ENCODE measurements around the gene EDIL3.

Gene EDIL3

DNA sequence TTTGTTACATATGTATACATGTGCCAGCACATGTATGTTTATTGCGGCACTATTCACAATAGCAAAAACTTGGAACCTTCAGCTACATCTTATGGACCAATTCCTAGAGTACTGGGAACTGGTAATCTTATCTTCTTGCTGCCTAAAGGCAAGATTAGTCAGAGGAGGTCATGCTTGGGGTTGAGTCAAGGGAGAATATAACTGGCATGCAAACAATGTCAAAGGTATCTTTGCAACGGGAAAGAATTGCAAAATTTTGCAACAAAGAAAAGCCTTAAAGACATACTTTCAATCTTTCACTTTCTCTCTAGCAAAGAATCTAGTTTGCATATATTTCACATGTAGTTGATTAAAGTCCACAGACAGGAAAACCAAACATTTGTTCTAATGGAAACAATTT lies 145.2 kb downstream of the EDIL3 start:
- no peak overlapping the region for H3K9ac ChIP-seq (ENCODE audit: low read depth, low read length, poor library complexity)
- H3K18ac ChIP-seq (ENCODE audit: low read length) = no peak overlapping the region
- H3K27ac ChIP-seq (replicated peaks; ENCODE audit: low read length) = no peak overlapping the region
- no peaks in the 10 kb centered on the region for H3K79me1 ChIP-seq (ENCODE audit: low read depth, low read length)
- H3K27me3 ChIP-seq (ENCODE audit: control insufficient read depth in 3 of 3, insufficient read depth in 3 of 3, low read depth in 1 of 3, low read length in 3 of 3) = no peaks in the 10 kb centered on the region
- H2BK120ac ChIP-seq (ENCODE audit: low read depth, low read length) = no peak overlapping the region
- H3K4me1 ChIP-seq (ENCODE audit: control insufficient read depth in 2 of 2, insufficient read depth in 1 of 2, low read depth in 1 of 2, low read length in 2 of 2) = no peaks in the 10 kb centered on the region
- no peak overlapping the region for H3K4ac ChIP-seq (ENCODE audit: low read length)
- H3K9me3 ChIP-seq (replicated peaks in 1 of 2; ENCODE audit: control insufficient read depth in 2 of 2, insufficient read depth in 1 of 2, low read depth in 1 of 2, low read length in 2 of 2) = no peaks in the 10 kb centered on the region
- no peak overlapping the region for H2AK5ac ChIP-seq (ENCODE audit: low read depth, low read length)
- WGBS, 2 donors (ENCODE audit: extremely low coverage in 2 of 2, insufficient read length in 2 of 2, insufficient replicate concordance in 1 of 2) = no CpG with 5 or more reads among the region's 2 CpGs
- no peak overlapping the region for H3K14ac ChIP-seq (ENCODE audit: low read length)
- no peak for DNase-seq (ENCODE audit: low spot score)
- H2BK12ac ChIP-seq (ENCODE audit: low read length) = no peak overlapping the region
- no peak overlapping the region for H4K91ac ChIP-seq (ENCODE audit: low read depth, low read length, poor library complexity)
- no peak overlapping the region for H2BK5ac ChIP-seq (ENCODE audit: low read length)
- no peak overlapping the region for H4K8ac ChIP-seq (ENCODE audit: low read depth, low read length)
- H3K4me2 ChIP-seq (ENCODE audit: insufficient read depth, low read length, poor library complexity, severe bottlenecking) = no peak overlapping the region
- no peak overlapping the region for H2BK15ac ChIP-seq (ENCODE audit: low read length)
- H3K23ac ChIP-seq (ENCODE audit: low read depth, low read length, poor library complexity) = no peak overlapping the region
- no peak overlapping the region for H2AFZ ChIP-seq (ENCODE audit: low read length)
- no peaks in the 10 kb centered on the region for H3K36me3 ChIP-seq (replicated peaks in 1 of 2; ENCODE audit: control insufficient read depth in 2 of 2, insufficient read depth in 2 of 2, low read length in 2 of 2)
- no peak overlapping the region for H3K4me3 ChIP-seq (ENCODE audit: low read length in 2 of 2)

GRCh38 chr5:84237126-84237525 lies 147.6 kb downstream of the EDIL3 start:
- no peaks in the 10 kb centered on the region for H3K9me3 ChIP-seq (replicated peaks in 1 of 2; ENCODE audit: control insufficient read depth in 2 of 2, insufficient read depth in 1 of 2, low read depth in 1 of 2, low read length in 2 of 2)
- DNase-seq (ENCODE audit: low spot score) = no peak
- no peak overlapping the region for H3K4me3 ChIP-seq (ENCODE audit: low read length in 2 of 2)
- no peak overlapping the region for H3K4ac ChIP-seq (ENCODE audit: low read length)
- no peak overlapping the region for H2AK5ac ChIP-seq (ENCODE audit: low read depth, low read length)
- H4K8ac ChIP-seq (ENCODE audit: low read depth, low read length) = no peak overlapping the region
- no peak overlapping the region for H2BK15ac ChIP-seq (ENCODE audit: low read length)
- no peak overlapping the region for H3K27ac ChIP-seq (replicated peaks; ENCODE audit: low read length)
- H3K18ac ChIP-seq (ENCODE audit: low read length) = no peak overlapping the region
- H3K36me3 ChIP-seq (replicated peaks in 1 of 2; ENCODE audit: control insufficient read depth in 2 of 2, insufficient read depth in 2 of 2, low read length in 2 of 2) = no peaks in the 10 kb centered on the region
- H3K79me1 ChIP-seq (ENCODE audit: low read depth, low read length) = no peaks in the 10 kb centered on the region
- H2BK5ac ChIP-seq (ENCODE audit: low read length) = no peak overlapping the region
- no peak overlapping the region for H2BK120ac ChIP-seq (ENCODE audit: low read depth, low read length)
- H3K4me2 ChIP-seq (ENCODE audit: insufficient read depth, low read length, poor library complexity, severe bottlenecking) = no peak overlapping the region
- no peak overlapping the region for H2BK12ac ChIP-seq (ENCODE audit: low read length)
- H3K23ac ChIP-seq (ENCODE audit: low read depth, low read length, poor library complexity) = no peak overlapping the region
- no peak overlapping the region for H4K91ac ChIP-seq (ENCODE audit: low read depth, low read length, poor library complexity)
- no peaks in the 10 kb centered on the region for H3K4me1 ChIP-seq (ENCODE audit: control insufficient read depth in 2 of 2, insufficient read depth in 1 of 2, low read depth in 1 of 2, low read length in 2 of 2)
- H3K9ac ChIP-seq (ENCODE audit: low read depth, low read length, poor library complexity) = no peak overlapping the region
- H3K14ac ChIP-seq (ENCODE audit: low read length) = no peak overlapping the region
- no peaks in the 10 kb centered on the region for H3K27me3 ChIP-seq (ENCODE audit: control insufficient read depth in 3 of 3, insufficient read depth in 3 of 3, low read depth in 1 of 3, low read length in 3 of 3)
- no peak overlapping the region for H2AFZ ChIP-seq (ENCODE audit: low read length)

DNA sequence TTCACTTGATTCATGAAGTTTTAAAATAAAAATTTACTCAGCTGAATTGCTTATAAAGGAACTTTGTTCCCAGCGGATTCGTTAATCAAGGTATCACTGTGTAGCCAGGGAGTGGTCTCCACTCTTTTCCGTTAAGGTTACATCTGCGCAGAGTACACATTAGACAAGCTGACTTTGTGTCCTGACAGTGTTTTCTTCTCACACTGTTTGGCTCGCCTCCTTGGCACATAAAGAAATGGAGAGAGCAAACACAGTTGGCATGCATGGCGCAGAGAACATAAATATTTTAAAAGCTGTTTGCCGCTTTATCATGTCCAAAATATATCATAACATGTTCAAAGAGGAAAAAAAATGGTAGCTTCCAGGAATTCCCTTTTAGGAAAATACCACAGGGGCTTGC lies 153.2 kb downstream of the EDIL3 start:
- no peaks in the 10 kb centered on the region for H3K36me3 ChIP-seq (replicated peaks in 1 of 2; ENCODE audit: control insufficient read depth in 2 of 2, insufficient read depth in 2 of 2, low read length in 2 of 2)
- H3K4me1 ChIP-seq (ENCODE audit: control insufficient read depth in 2 of 2, insufficient read depth in 1 of 2, low read depth in 1 of 2, low read length in 2 of 2) = no peaks in the 10 kb centered on the region
- no peak overlapping the region for H2BK12ac ChIP-seq (ENCODE audit: low read length)
- H3K14ac ChIP-seq (ENCODE audit: low read length) = no peak overlapping the region
- H3K18ac ChIP-seq (ENCODE audit: low read length) = no peak overlapping the region
- no peak overlapping the region for H2BK15ac ChIP-seq (ENCODE audit: low read length)
- no peaks in the 10 kb centered on the region for H3K79me1 ChIP-seq (ENCODE audit: low read depth, low read length)
- H3K23ac ChIP-seq (ENCODE audit: low read depth, low read length, poor library complexity) = no peak overlapping the region
- no peak overlapping the region for H3K4me3 ChIP-seq (ENCODE audit: low read length in 2 of 2)
- H3K4ac ChIP-seq (ENCODE audit: low read length) = no peak overlapping the region
- no peak overlapping the region for H2AK5ac ChIP-seq (ENCODE audit: low read depth, low read length)
- no CpG with 5 or more reads among the region's 7 CpGs for WGBS, 2 donors (ENCODE audit: extremely low coverage in 2 of 2, insufficient read length in 2 of 2, insufficient replicate concordance in 1 of 2)
- no peak overlapping the region for H3K27ac ChIP-seq (replicated peaks; ENCODE audit: low read length)
- H3K9me3 ChIP-seq (replicated peaks in 1 of 2; ENCODE audit: control insufficient read depth in 2 of 2, insufficient read depth in 1 of 2, low read depth in 1 of 2, low read length in 2 of 2) = no peaks in the 10 kb centered on the region
- DNase-seq (ENCODE audit: low spot score) = no peak
- H3K27me3 ChIP-seq (ENCODE audit: control insufficient read depth in 3 of 3, insufficient read depth in 3 of 3, low read depth in 1 of 3, low read length in 3 of 3) = no peaks in the 10 kb centered on the region
- H4K91ac ChIP-seq (ENCODE audit: low read depth, low read length, poor library complexity) = no peak overlapping the region
- H4K8ac ChIP-seq (ENCODE audit: low read depth, low read length) = no peak overlapping the region
- H3K4me2 ChIP-seq (ENCODE audit: insufficient read depth, low read length, poor library complexity, severe bottlenecking) = no peak overlapping the region
- no peak overlapping the region for H2AFZ ChIP-seq (ENCODE audit: low read length)
- H2BK120ac ChIP-seq (ENCODE audit: low read depth, low read length) = no peak overlapping the region
- no peak overlapping the region for H2BK5ac ChIP-seq (ENCODE audit: low read length)
- H3K9ac ChIP-seq (ENCODE audit: low read depth, low read length, poor library complexity) = no peak overlapping the region

- Histone ChIP-seq H2BK12ac (ENCODE audit: low read length) (no peak overlapping the region), H3K18ac (ENCODE audit: low read length) (no peak overlapping the region), H2BK5ac (ENCODE audit: low read length) (no peak overlapping the region), H2BK15ac (ENCODE audit: low read length) (no peak overlapping the region), H3K79me1 (ENCODE audit: low read depth, low read length) (no peaks in the 10 kb centered on the region), H3K14ac (ENCODE audit: low read length) (no peak overlapping the region), H3K27ac (replicated peaks; ENCODE audit: low read length) (no peak overlapping the region), H4K8ac (ENCODE audit: low read depth, low read length) (no peak overlapping the region), H3K4me2 (ENCODE audit: insufficient read depth, low read length, poor library complexity, severe bottlenecking) (no peak overlapping the region), H3K27me3 (ENCODE audit: control insufficient read depth in 3 of 3, insufficient read depth in 3 of 3, low read depth in 1 of 3, low read length in 3 of 3) (no peaks in the 10 kb centered on the region), H3K4me3 (ENCODE audit: low read length in 2 of 2) (no peak overlapping the region), H3K9ac (ENCODE audit: low read depth, low read length, poor library complexity) (no peak overlapping the region), H3K4ac (ENCODE audit: low read length) (no peak overlapping the region), H3K23ac (ENCODE audit: low read depth, low read length, poor library complexity) (no peak overlapping the region), H2AFZ (ENCODE audit: low read length) (no peak overlapping the region), H3K36me3 (replicated peaks in 1 of 2; ENCODE audit: control insufficient read depth in 2 of 2, insufficient read depth in 2 of 2, low read length in 2 of 2) (no peaks in the 10 kb centered on the region), H4K91ac (ENCODE audit: low read depth, low read length, poor library complexity) (no peak overlapping the region), H3K9me3 (replicated peaks in 1 of 2; ENCODE audit: control insufficient read depth in 2 of 2, insufficient read depth in 1 of 2, low read depth in 1 of 2, low read length in 2 of 2) (no peaks in the 10 kb centered on the region), H3K4me1 (ENCODE audit: control insufficient read depth in 2 of 2, insufficient read depth in 1 of 2, low read depth in 1 of 2, low read length in 2 of 2) (no peaks in the 10 kb centered on the region), H2AK5ac (ENCODE audit: low read depth, low read length) (no peak overlapping the region), H2BK120ac (ENCODE audit: low read depth, low read length) (no peak overlapping the region)
- no peak for DNase-seq (ENCODE audit: low spot score)
Measured at GRCh38 chr5:84229045-84229444, 155.6 kb downstream of the EDIL3 start.

Data from neuronal stem cell (in vitro differentiated cells).